22Rv1 (cell line): Measurements from ENCODE around the gene SRC.

Experiments
- H3K27ac ChIP-seq: fragments of 450-650 bp; 2 replicates; pipeline ENCODE4 v1.5.1; 2017
- ZFX ChIP-seq: fragments of 450-650 bp; IDR thresholded peaks from 2 replicates; pipeline ENCODE4 v1.6.1; 2017; ENCODE audit warnings: antibody characterized with exemption, borderline replicate concordance
- TF ChIP-seq, protein P1 (sequence below): fragments of 450-650 bp; IDR thresholded peaks from 2 replicates; pipeline ENCODE4 v1.5.1; 2017; ENCODE audit warnings: mild to moderate bottlenecking

The SRC gene

DNA sequence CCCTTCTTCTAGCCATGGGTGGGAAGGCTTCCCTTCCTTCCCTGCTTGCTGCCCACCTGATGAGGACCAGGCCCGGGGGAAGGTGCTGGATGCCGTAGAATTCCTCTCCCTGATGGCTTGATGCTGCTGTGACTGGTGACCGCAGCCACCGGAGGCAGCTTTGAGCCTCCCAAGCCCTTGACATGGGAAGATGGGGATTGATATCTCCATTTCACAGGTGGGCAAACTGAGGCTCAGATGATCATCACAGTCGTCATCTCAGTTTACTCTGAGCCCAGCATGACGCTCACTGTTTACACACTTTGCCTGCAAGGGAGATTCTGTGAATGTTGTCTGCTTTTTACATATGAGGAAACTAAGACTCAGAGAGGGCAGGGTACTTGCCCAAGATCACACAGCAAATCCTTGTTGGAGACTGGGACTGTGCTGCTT lies 43.9 kb downstream of the SRC start:
- H3K27ac ChIP-seq: no peak overlapping the region
- no peak for TF ChIP-seq ZFX
- TF ChIP-seq, protein P1, sequence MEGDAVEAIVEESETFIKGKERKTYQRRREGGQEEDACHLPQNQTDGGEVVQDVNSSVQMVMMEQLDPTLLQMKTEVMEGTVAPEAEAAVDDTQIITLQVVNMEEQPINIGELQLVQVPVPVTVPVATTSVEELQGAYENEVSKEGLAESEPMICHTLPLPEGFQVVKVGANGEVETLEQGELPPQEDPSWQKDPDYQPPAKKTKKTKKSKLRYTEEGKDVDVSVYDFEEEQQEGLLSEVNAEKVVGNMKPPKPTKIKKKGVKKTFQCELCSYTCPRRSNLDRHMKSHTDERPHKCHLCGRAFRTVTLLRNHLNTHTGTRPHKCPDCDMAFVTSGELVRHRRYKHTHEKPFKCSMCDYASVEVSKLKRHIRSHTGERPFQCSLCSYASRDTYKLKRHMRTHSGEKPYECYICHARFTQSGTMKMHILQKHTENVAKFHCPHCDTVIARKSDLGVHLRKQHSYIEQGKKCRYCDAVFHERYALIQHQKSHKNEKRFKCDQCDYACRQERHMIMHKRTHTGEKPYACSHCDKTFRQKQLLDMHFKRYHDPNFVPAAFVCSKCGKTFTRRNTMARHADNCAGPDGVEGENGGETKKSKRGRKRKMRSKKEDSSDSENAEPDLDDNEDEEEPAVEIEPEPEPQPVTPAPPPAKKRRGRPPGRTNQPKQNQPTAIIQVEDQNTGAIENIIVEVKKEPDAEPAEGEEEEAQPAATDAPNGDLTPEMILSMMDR: no peak

GRCh38 chr20:37390503-37390890 lies 44.6 kb downstream of the SRC start:
- no peak overlapping the region for H3K27ac ChIP-seq
- no peak for TF ChIP-seq ZFX
- TF ChIP-seq, protein P1: no peak

DNA sequence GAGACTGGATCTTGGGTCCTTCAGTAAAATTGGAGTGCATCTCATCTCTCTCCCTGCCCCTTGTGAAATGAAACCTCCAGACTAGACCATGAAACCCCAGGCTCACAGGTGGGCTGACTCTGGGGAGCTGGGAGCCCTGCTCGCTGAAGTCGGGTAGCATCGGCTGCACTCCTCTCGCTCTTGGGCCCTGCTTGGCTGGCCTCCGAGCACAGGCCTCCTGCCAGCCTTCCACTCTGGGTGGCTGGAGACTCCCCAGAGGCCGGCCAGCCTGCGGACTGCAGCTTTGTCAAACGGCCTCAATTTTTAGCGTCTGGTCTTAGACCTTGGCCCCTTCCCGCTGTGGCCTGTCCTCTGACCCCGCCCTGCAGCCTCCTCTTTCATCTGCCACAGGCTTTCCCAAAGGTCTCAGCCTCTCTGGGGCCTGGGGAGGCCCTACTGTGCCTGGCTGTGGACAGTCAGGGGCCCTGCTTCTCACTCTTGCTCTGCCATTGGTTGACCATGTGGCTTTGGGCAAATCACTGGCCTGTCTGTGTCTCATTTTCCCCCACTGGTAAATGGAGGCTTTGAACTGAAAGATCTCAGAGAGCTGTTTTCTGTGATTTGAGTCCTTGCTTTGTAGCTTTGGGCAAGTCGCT lies 45.1 kb downstream of the SRC start:
- TF ChIP-seq, protein P1: no peak
- no peak for TF ChIP-seq ZFX
- H3K27ac ChIP-seq: no peak overlapping the region

DNA sequence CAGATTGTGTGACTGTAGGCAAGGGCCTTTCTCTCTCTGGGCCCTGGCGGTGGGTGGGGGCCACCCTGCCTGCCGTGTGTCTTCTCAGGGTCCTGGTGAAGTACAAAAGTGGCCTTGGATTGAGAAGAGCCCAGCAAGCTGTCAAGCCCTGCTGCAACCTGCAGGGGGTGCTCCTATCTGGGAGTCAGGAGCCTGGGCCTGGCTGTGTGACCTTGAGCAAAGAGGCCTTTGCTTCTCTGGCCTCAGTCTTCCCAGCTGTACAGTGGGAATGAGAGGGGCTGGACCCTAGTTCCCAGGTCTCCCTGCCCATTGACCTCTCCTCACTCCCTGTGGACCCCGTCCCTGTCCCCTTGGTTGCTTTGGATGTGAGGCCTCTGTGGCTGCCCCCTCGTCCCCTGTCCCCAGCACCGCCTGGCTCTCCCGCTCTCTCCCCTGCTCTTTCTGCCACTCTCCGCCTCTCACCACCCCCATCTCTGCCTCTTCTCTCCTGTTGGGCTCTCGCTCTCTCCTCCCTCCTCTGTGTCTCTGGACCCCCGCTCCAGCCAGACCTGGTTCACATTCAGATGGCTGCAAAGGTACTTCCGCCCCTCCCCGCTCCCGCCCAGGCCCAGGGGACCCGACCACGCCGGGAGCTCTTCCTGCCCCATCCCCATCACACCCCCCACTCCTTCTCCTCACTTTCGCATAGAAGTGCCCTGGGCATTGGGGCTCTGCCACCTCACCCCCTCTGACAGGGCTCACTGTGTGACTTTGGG lies 46.7 kb downstream of the SRC start:
- no peak overlapping the region for H3K27ac ChIP-seq
- TF ChIP-seq, protein P1: peak; percentile 53
- TF ChIP-seq ZFX: no peak

DNA sequence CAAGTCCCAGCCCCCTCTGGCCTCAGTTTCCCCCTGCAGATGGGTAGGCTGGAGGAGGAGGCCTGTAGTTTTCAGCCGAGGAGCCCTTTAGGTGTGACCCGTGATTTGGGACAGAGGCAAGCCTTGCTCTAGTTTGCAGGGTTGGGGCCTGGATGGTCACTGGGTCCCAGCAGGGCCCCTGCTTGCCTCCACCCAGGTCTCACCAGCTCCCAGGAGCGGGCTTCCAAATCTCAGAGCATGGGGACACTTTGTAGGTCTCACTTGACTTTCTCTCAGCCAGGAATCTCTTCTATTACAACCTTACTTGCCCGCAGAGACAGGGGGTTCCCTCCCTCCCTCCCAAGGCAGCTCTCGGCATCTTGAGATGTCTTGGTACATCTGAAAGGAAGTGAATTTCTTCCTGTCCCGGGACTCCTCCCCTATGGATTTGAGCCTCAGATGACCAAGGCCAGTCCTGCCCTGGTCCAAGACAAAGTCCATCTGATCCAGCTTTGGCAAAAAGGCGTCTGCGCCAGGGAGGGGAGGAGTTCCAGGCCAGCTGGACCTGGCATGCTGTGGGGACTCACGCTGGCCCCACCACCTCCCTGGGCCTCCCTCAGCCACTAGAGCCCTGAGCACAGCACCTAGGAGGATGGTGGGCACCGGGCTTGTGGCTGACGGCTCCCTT lies 47.4 kb downstream of the SRC start:
- no peak overlapping the region for H3K27ac ChIP-seq
- no peak for TF ChIP-seq ZFX
- TF ChIP-seq, protein P1: no peak

GRCh38 chr20:37393863-37394542 lies 48.1 kb downstream of the SRC start:
- no peak for TF ChIP-seq ZFX
- TF ChIP-seq, protein P1: no peak
- H3K27ac ChIP-seq: no peak overlapping the region
